ENCODE results near the gene USF2.

USF2 gene

DNA sequence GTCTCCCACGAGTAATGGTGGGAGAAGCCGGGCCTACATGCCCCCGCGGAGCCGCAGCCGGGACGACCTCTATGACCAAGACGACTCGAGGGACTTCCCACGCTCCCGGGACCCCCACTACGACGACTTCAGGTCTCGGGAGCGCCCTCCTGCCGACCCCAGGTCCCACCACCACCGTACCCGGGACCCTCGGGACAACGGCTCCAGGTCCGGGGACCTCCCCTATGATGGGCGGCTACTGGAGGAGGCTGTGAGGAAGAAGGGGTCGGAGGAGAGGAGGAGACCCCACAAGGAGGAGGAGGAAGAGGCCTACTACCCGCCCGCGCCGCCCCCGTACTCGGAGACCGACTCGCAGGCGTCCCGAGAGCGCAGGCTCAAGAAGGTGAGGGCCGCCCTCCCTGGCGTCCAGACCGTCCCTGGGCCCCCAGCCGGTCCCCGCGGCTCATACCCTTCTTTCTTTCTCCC, 1.4 kb upstream of the USF2 start:
- H3K4me3 ChIP-seq (ENCODE audit: low read depth, low read length): peak overlapping the region; percentile 84
- in situ Hi-C loops (cut with HindIII; ENCODE audit: low pct_ligation_motif_present, low sequenced_read_pairs): no loop called here
- no peak for DNase-seq

DNA sequence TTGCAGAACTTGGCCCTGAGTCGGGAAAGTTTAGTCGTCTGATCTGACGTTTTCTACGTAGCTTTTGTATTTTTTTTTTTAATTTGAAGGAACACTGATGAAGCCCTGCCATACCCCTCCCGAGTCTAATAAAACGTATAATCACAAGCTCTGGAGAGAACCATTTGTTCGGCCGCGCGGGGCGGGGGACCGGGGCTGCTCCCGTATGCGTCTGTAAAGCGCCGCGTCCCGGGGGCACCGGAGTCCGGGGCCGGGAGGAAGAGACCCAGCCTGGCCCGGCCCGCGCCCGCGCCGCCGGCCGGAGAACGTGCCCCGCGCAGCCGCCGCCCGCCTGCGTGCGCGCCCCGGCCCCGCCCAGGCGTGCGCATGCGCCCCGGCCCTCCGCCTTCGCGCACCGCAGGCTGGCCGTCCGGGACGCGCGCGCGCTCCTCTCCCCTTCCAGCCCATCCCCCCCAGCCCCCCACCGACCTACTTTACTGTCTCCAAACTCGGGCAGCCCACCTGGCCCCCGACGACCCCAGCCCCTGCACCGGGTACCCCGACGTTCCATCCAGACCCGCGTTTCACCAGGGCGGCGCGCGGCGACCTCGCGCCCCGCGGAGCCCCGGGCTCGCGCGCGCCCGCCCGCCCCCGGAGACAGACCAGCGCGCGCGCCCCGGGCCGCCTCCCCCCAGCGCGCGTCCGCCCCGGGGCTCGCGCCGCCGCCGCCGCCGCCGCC, 785 bp upstream of the USF2 start:
- Histone ChIP-seq H3K4me3 (ENCODE audit: low read depth, low read length) (peak overlapping the region; percentile 84), H3K27me3 (replicated peaks) (no peaks in the 10 kb centered on the region), H3K27ac (peak overlapping the region; percentile 78), H3K36me3 (replicated peaks) (peaks cover 16% of the 10 kb centered on the region)
- peak; percentile 11 for DNase-seq
- in situ Hi-C loops (cut with HindIII; ENCODE audit: low pct_ligation_motif_present, low sequenced_read_pairs): no loop called here
- TF ChIP-seq, protein P1, sequence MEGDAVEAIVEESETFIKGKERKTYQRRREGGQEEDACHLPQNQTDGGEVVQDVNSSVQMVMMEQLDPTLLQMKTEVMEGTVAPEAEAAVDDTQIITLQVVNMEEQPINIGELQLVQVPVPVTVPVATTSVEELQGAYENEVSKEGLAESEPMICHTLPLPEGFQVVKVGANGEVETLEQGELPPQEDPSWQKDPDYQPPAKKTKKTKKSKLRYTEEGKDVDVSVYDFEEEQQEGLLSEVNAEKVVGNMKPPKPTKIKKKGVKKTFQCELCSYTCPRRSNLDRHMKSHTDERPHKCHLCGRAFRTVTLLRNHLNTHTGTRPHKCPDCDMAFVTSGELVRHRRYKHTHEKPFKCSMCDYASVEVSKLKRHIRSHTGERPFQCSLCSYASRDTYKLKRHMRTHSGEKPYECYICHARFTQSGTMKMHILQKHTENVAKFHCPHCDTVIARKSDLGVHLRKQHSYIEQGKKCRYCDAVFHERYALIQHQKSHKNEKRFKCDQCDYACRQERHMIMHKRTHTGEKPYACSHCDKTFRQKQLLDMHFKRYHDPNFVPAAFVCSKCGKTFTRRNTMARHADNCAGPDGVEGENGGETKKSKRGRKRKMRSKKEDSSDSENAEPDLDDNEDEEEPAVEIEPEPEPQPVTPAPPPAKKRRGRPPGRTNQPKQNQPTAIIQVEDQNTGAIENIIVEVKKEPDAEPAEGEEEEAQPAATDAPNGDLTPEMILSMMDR (IDR thresholded peaks at IDR 0.05; ENCODE audit: low read depth, low read length, missing control alignments): no peak

More for the DNA sequence above, 1.4 kb upstream of the USF2 start:
- Histone ChIP-seq H3K27ac (peak overlapping the region; percentile 78), H3K27me3 (replicated peaks) (no peaks in the 10 kb centered on the region), H3K36me3 (replicated peaks) (peaks cover 16% of the 10 kb centered on the region)
- TF ChIP-seq, protein P1 (IDR thresholded peaks at IDR 0.05; ENCODE audit: low read depth, low read length, missing control alignments): no peak

DNA sequence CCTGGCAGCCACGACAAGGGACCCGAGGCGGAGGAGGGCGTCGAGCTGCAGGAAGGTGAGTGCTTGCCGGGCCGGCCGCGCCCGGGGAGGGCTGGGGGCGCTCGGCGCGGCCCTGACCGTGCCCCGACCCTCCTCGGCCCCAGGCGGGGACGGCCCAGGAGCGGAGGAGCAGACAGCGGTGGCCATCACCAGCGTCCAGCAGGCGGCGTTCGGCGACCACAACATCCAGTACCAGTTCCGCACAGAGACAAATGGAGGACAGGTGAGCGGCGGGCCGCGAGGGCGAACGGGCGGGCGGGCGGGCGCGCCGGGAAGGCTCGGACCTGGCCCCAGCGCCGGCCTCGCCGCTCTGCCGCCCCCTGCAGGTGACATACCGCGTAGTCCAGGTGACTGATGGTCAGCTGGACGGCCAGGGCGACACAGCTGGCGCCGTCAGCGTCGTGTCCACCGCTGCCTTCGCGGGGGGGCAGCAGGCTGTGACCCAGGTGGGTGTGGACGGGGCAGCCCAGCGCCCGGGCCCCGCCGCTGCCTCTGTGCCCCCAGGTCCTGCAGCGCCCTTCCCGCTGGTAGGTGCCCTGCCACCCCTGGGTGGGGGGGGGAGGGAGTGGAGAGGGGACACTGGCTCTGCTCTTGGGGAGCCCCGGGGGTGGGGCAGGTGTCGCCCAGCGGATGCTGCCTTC, 816 bp downstream of the USF2 start:
- Histone ChIP-seq H3K27me3 (replicated peaks) (no peaks in the 10 kb centered on the region), H3K4me3 (ENCODE audit: low read depth, low read length) (peak overlapping the region; percentile 55), H3K36me3 (replicated peaks) (peaks cover 24% of the 10 kb centered on the region), H3K27ac (peak overlapping the region; percentile 37)
- DNase-seq: peak; percentile 60
- in situ Hi-C loops (cut with HindIII; ENCODE audit: low pct_ligation_motif_present, low sequenced_read_pairs): no loop called here
- TF ChIP-seq, protein P1 (IDR thresholded peaks at IDR 0.05; ENCODE audit: low read depth, low read length, missing control alignments): peak; percentile 66

DNA sequence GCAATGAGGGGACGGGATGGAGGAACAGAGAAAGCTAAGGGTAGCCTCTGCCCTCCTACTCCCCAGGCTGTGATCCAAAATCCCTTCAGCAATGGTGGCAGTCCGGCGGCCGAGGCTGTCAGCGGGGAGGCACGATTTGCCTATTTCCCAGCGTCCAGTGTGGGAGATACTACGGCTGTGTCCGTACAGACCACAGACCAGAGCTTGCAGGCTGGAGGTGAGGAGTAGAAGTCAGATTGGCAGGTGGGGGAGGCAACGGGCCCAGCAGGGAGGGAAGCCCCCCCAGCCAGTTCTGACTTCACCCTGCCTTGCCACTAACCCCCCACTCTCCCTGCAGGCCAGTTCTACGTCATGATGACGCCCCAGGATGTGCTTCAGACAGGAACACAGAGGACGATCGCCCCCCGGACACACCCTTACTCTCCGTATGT, 1.6 kb downstream of the USF2 start:
- in situ Hi-C loops (cut with HindIII; ENCODE audit: low pct_ligation_motif_present, low sequenced_read_pairs): no loop called here
- Histone ChIP-seq H3K27me3 (replicated peaks) (no peaks in the 10 kb centered on the region), H3K27ac (no peak overlapping the region), H3K4me3 (ENCODE audit: low read depth, low read length) (no peak overlapping the region), H3K36me3 (replicated peaks) (peaks cover 27% of the 10 kb centered on the region)
- DNase-seq: no peak
- TF ChIP-seq, protein P1 (IDR thresholded peaks at IDR 0.05; ENCODE audit: low read depth, low read length, missing control alignments): no peak

GRCh38 chr19:35271546-35271945, 2.8 kb downstream of the USF2 start:
- Histone ChIP-seq H3K27me3 (replicated peaks) (no peaks in the 10 kb centered on the region), H3K4me3 (ENCODE audit: low read depth, low read length) (no peak overlapping the region), H3K27ac (no peak overlapping the region), H3K36me3 (replicated peaks) (peaks cover 30% of the 10 kb centered on the region)
- TF ChIP-seq, protein P1 (IDR thresholded peaks at IDR 0.05; ENCODE audit: low read depth, low read length, missing control alignments): no peak
- in situ Hi-C loops (cut with HindIII; ENCODE audit: low pct_ligation_motif_present, low sequenced_read_pairs): no loop called here
- no peak for DNase-seq

Measured in brain microvascular endothelial cell (primary cell).